Endothelial cell of umbilical vein (primary cell): ENCODE data around the gene RAPGEF4.

ENCODE experiments used
- EZH2 ChIP-seq: IDR thresholded peaks from 2 replicates; pipeline ENCODE4 v1.6.1; 2012; ENCODE audit warnings: borderline replicate concordance, low read depth, mild to moderate bottlenecking, moderate library complexity, low read length, inconsistent platforms; ENCODE audit not compliant: severe bottlenecking
- JUN ChIP-seq: IDR thresholded peaks from 2 replicates; pipeline ENCODE4 v1.6.1; 2011; ENCODE audit warnings: borderline replicate concordance, low read depth; ENCODE audit not compliant: insufficient read length, insufficient read depth
- MYC ChIP-seq: IDR thresholded peaks from one replicate; pipeline ENCODE4 v1.6.1; 2011; ENCODE audit warnings: mild to moderate bottlenecking, low read depth, low read length
- POLR2A ChIP-seq: IDR thresholded peaks from 2 replicates; pipeline ENCODE4 v1.6.1; 2012; ENCODE audit warnings: low read depth, mild to moderate bottlenecking, control low read depth, low read length
- POLR2AphosphoS5 ChIP-seq: IDR thresholded peaks from 2 replicates; pipeline ENCODE4 v1.6.1; 2012; ENCODE audit warnings: low read depth, mild to moderate bottlenecking, control low read depth, low read length, moderate library complexity; ENCODE audit not compliant: insufficient read depth
- TF ChIP-seq, protein P1 (sequence below), 2 donors: IDR thresholded peaks; 1 replicate in 1 of 2; 2 replicates in 1 of 2; pipeline ENCODE4 v1.5.1; 2011; ENCODE audit warnings: low read length in 2 of 2, mild to moderate bottlenecking in 2 of 2, moderate library complexity in 2 of 2, control low read depth in 1 of 2, inconsistent platforms in 1 of 2, low read depth in 1 of 2; ENCODE audit not compliant: insufficient read depth in 1 of 2; ENCODE audit errors: extremely low read depth in 1 of 2

GRCh38 chr2:173053043-173053699, 317.5 kb downstream of the RAPGEF4 start:
- TF ChIP-seq, protein P1, sequence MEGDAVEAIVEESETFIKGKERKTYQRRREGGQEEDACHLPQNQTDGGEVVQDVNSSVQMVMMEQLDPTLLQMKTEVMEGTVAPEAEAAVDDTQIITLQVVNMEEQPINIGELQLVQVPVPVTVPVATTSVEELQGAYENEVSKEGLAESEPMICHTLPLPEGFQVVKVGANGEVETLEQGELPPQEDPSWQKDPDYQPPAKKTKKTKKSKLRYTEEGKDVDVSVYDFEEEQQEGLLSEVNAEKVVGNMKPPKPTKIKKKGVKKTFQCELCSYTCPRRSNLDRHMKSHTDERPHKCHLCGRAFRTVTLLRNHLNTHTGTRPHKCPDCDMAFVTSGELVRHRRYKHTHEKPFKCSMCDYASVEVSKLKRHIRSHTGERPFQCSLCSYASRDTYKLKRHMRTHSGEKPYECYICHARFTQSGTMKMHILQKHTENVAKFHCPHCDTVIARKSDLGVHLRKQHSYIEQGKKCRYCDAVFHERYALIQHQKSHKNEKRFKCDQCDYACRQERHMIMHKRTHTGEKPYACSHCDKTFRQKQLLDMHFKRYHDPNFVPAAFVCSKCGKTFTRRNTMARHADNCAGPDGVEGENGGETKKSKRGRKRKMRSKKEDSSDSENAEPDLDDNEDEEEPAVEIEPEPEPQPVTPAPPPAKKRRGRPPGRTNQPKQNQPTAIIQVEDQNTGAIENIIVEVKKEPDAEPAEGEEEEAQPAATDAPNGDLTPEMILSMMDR (IDR thresholded peaks at IDR 0.05; ENCODE audit: extremely low read depth in 1 of 2, insufficient read depth in 1 of 2, low read depth in 1 of 2, low read length in 2 of 2), result no peak
- no peak for TF ChIP-seq MYC
- TF ChIP-seq POLR2AphosphoS5, result no peak
- no peak for TF ChIP-seq POLR2A
- no peak for TF ChIP-seq EZH2
- TF ChIP-seq JUN, result no peak
